ENCODE results near the gene INF2.
"Not testable (repeated sequence)": the region's sequence is repeated elsewhere in the genome, so short reads cannot be mapped to it uniquely, and the experiment has no call there.

The INF2 gene

DNA sequence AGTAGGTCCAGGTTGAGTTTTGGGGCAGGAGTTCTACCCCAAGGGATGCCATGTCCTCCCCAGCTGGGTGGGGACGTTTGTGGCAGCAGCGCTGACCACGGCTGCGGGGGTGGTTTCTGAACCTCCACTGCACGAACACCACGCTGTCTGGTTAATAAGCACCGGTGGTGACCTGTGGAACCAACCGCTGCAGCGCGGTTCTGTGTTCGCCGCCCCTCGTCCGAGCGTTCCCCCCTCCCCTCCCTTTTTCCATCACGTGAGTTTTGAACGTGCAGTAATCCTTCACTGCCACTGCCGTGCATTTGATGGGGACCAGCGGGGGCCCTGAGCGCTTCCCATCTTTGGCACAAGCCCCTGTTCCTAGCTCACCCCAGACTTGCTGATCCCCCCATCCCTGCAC lies 28.2 kb downstream of the INF2 start:
- DNase-seq (ENCODE audit: extremely low read depth in 1 of 2, low read depth in 1 of 2) = no peak

DNA sequence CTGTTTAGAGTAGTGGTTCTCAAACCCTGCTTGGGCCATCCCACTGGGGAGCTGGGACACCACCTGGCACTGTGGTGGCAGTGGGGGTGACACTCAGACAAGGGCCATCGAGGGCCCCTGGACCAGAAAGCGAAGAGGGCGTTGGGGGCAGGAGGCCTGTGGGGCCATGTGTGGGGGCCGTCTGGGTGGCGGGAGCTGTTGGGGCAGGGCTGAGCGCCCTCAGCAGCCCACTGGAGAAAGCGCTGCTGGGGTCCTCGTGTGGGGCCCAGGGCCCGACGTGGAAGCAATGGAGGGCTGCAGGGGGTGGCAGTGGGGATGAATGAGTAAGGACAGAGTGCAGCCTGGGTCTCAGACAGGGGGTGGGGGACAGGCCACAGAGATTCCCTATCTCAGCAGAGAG lies 28.7 kb downstream of the INF2 start:
- DNase-seq (ENCODE audit: extremely low read depth in 1 of 2, low read depth in 1 of 2) = no peak

DNA sequence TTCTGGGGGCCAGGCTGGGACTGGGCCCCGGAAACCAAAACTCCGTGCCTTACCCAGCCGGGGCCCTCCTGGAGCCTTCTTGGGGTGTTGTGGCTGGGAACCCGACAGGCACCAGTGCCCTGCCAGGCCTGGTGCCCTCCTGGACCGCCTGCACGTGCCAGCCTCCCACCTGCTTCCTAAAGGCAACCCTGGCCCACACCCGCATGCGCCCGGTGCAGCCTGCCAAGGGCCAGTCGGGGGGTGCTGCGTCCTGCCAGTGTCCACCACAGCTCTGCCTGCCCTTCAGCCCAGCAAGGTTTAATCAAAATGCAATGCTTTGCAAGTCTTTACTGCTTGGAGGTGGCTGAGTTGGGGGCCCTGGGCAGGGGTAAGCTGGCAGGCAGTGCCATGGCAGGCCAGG lies 29.5 kb downstream of the INF2 start:
- DNase-seq (ENCODE audit: extremely low read depth in 1 of 2, low read depth in 1 of 2) = no peak

DNA sequence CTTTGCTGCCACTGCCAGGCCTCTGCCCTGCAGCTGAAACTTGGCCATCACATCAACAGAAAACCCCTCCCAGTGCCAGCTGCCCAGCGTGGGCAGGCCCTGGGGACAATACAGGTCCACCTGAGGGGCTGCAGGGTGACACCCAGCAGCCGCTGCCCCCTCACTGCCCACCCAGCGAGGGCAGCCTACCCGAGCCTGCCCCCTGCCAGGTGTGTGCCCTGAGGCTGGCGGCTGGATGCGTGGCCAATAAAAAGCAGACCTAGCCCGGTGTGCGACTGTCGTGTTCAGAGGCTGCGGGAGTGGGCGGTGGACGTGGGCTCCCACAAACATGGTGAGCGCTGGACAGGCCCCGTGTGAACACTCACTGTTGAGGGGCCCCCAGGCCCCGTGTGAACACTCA lies 29.9 kb downstream of the INF2 start:
- DNase-seq (ENCODE audit: extremely low read depth in 1 of 2, low read depth in 1 of 2) = no peak

DNA sequence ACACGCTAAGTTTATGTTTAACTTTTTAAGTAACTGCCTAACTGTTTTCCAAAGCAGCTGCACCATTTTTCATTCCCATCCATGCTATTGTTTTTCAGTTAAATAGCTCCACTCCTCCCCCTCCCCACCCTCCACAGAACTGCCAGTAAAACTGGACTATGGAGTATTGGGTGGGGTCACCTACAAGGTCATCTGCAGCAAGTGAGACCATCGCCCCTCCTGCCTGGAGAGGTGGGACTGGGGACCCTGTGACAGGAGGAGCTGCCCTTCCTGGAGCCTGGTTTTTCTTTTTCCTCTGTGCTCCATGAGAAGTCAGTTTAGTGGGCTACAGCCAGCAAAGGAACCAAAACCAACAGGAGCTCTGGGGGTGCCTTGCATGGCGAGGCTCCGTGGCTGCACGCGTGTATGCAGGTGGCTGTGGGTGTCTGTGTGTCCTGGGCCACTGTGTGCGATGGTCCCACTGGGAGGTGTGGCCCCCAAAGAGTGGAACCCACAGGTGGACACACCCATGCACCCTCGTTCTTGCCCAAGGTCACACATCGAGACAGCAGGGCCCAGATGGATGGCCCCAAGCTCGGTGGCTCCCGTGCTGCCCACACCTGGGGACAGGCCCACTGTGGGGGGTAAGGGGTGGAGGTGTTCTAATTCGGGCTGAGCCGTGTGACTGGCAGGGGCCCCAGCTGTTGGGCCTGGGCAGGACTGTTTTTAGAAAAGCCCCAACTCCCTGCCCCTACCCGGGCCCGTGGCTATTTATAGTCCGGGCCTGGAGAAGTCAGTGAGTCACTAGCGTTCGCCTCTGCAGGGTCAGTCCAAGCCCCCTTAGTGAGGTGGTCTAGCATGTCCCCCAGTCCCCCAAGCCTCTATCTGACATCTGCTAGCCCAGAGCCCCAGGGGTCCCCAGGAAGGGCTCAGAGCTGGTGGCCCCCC lies 32.4 kb downstream of the INF2 start:
- DNase-seq (ENCODE audit: extremely low read depth in 1 of 2, low read depth in 1 of 2) = no peak

DNA sequence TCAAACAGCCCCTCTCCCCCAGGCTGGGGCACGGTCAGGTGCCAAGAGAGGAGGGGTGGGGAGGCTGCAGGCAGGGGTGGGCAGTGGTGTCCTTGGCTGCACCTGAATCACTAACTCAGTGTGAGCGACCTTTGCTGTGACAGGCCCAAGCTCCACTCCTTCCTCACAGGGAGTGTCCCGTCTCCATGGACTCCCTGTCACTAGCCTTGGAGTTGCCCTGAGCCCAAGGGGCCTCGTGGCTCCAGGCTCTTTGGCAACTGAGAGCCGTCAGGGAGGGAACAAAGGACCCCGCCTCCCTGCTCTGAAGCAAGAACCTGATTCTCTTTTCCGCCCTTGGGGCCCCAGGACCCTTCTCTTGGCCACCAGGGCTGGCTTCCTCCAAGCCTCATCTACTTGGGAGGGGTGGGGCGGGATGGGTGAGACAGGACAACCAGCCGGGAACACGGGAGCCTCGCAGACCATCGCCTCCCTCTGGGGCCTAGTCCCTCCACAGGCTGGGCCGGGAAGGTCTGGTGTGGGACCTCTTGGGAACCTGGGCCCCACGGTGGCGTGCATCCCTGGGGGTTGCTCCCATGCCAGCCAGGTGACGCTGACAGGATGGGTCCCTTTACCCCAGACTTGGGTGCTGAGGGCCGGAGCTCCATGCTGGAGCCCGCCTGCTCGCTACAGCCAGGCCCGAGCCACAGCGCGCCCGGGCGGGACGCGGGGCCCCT lies 33.7 kb downstream of the INF2 start:
- no peak for DNase-seq (ENCODE audit: extremely low read depth in 1 of 2, low read depth in 1 of 2)

DNA sequence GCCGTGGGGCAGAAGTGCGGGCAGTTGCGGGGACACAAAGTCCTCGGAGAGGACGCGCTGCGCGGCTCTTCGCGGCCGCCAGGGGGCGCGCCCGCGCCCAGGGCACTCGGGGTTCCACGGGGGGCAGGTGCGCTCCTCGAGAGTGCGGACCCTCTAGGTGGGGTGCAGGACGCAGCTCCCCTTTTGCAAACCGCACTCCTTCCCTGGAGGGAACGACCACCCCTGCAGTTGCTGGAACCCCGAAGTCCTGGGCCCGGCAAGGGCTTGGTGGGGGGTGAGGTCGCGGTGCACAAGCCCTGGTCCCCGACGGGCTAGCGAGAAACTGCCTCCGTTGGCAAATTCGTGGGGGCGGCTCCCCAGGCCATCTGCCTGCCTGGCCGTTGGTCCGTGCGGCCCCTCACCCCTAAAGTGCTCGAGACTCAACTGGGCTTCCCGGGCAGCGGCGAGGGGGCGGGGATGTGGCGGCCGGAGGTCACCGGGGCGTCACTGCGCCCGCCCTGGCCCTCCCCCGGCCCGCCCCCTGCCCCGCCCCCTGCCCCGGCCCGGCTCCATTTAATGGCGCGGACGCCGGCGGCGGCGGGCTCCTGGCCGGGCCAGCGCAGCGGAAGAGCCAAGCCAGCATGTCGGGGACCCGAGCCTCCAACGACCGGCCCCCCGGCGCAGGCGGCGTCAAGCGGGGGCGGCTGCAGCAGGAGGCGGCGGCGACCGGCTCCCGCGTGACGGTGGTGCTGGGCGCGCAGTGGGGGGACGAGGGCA lies 34.4 kb downstream of the INF2 start, which contains the start of gene ADSS1:
Gene ADSS1 (plus strand): TSS at position 579 of the 756 bp plus-strand sequence. CDS start 42 bp downstream, at position 621.
- DNase-seq (ENCODE audit: extremely low read depth in 1 of 2, low read depth in 1 of 2) = peak; percentile 21 to 27

DNA sequence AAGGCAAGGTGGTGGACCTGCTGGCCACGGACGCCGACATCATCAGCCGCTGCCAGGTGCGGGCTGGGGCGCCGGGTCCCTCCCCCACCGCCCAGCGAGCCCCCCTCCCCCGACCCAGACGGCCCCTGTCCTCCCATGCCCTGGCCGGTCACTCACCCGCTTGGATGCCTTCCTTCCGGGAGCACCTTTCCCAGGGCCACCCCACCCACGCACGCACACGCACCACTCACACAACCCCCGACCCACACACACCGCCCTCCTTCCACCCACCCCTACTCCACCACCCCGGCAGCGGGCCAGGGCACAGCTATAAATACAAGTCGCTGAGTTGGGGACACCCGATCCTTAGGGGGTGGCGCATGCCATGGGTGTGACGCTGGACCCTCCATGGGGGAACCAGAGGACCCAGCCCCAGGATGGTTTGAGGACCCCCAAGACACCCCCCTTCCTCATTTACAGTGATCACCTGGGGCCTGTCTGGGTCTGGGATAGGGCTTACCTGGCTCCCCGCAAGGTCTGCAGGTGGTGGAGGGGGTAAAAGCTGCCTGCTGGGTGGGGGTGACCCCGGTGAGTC lies 35.1 kb downstream of the INF2 start:
- no peak for DNase-seq (ENCODE audit: extremely low read depth in 1 of 2, low read depth in 1 of 2)

DNA sequence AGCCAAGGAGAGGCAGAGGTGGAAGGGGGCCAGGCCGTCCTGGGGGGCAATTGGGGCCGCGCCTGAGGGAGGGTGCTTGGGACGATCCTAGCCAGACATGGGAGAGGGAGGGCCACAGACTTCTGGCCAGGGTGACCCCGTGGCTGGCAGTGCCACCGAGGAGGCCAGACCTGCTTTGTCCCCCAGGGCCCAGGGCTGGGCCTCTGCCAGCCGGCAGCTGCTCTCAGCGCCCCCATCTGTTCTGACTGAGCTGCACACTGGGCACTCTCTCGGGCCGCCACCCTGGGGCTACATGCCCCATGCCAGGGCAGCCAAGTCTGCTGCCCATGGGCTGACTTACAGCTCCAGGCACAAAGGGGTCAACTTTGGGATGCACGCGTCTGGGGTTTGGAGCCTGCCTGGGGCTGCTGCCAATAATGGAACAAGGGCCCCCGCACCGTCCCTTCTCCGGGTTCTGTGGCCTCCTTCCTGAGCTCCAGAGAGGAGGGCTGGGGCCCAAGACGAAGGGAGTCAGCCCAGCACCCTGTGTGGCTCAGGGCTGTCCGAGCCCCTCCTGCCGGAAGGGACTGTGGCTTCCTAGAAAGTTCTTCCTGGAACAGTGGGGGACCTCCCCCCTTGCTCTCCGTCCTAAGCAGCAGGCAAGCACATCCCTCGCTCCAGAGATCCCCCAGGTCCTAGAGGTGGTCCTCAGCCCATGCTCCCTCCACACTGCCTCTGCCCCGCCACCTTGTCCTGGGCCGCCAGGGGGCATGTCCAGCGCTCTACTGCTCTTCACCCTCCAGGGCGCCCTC lies 35.8 kb downstream of the INF2 start:
- DNase-seq (ENCODE audit: extremely low read depth in 1 of 2, low read depth in 1 of 2) = no peak

DNA sequence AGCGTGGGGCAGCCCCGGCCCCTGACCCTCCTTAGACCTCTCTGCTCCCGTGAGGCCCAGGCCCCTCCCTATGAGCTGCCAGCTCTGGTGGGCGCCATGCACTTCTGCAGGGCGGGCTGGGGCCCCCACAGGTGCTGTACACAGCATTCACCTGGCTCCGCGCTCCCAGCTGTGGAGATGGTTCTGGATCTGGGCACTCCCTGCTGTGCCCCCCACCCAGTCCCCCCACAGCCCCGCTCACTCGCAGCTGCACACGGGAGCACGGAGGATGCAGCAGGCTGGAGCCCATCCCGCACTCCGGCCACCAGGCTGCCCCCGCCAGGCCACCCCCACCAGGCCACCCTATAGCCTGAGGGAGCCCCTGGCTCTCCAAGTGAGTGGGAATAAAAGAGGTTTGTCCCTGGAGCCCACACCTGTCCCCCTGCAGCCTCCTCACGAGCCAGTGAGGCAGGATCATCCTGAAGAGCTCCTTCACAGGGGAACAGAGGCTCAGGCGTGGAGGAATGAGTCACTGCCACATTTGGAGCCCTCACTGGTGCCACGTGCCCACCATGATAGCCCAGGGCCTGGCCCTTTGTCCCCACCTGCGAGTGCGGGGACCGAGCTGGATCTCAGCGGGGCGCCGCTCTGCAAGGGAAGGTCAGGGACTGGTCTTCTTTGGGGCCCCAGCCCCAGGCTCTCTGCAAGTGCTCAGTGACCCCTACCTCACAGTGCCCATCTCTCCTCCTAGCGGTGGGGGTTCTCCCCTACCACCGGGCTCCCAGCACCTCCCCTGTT lies 36.5 kb downstream of the INF2 start:
- DNase-seq (ENCODE audit: extremely low read depth in 1 of 2, low read depth in 1 of 2) = no peak

DNA sequence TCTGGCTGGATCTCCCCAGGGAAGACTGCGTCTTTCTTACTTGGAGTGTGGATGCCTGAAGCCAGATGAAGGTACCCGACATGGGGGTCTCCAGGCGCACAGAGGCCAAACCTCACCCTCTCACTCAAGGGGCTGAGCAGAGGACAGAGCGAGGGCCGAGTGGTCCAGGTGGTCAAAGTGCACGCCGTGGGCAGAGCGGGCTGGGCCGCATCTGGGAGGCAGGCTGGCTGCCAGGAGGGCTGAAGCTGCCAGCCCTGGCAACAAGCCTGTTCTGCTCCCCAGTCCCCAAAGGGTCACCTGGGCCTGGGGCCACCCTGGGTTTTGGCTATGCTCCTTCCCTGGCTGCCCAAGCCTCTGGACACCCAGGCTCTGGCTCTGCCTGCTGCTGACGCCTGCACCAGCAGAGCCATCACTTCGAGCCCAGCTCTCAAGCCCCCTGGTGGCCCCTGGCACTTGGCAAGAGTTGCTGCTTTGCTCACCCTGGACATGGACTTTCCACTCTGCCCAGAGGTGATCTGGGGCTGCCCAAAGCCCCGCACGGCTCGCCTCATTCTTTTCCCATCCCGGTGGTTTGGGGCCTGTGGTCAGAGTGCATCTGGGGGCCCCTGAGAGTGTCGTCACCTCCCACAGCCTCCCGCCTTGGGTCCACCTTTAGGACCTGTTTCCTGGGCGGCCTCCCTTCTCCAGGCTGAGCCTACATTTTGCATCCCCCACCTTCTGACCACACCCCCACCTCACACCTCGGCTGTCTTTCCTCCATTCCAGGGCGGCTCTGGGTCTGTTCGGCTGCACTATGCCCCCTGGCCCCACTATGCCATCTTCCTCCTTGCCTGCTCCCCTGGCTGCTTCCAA lies 37.4 kb downstream of the INF2 start:
- no peak for DNase-seq (ENCODE audit: extremely low read depth in 1 of 2, low read depth in 1 of 2)

DNA sequence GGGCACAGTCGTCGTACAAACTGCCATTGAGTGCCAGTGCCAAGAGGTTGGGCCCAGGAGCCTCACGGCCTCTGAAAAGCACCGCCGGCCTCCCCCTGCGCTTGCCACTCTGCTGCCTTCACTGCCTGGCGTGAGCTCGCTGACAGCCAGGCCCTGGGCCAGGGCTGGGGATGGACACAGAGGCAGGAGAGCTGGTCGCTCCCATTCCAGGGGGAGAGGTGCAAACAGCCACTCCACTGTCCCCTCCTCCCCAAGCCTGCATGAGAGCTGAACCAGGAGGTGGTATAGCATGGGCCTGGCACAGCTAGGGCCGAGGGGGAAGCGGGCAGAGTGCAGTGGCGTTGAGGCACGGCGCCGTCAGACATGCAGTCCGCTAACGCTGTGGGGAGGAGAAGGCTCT lies 39.2 kb downstream of the INF2 start:
- no peak for DNase-seq (ENCODE audit: extremely low read depth in 1 of 2, low read depth in 1 of 2)

DNA sequence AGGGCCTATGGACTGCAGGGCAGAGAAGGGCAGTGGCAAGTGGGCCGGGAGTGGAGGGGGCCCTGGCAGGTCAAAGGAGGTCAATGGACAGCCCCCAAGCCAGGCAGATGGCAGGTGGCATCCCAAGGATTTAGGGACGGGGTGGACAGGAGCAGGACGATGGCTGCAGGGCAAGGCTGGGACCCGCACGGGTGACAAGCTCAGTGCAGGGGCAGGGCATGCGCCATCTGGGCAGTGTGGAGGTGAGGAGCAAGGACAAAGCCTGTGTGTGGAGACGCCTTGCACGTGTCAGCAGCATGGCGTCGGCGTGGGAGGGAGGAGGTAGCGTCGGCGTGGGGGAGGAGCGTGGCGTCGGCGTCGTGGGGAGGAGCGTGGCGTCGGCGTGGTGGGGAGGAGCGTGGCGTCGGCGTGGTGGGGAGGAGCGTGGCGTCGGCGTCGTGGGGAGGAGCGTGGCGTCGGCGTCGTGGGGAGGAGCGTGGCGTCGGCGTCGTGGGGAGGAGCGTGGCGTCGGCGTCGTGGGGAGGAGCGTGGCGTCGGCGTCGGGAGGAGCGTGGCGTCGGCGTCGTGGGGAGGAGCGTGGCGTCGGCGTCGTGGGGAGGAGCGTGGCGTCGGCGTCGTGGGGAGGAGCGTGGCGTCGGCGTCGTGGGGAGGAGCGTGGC lies 39.9 kb downstream of the INF2 start:
- not testable (repeated sequence) for DNase-seq (ENCODE audit: extremely low read depth in 1 of 2, low read depth in 1 of 2)

DNA sequence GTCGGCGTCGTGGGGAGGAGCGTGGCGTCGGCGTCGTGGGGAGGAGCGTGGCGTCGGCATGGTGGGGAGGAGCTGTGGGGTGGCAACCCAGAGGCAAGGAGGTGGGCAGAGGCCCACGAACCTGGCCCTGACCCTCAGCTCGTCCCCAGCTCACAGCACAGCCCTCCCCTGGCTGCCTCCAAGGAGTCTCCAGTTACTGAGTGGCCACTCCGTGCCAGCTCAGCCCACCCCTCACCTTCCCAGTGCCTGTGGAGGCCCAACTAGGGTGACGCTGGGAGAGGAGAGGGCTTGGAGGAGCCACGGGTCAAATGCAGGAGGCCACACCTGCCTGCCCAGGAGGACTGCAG lies 40.4 kb downstream of the INF2 start:
- DNase-seq (ENCODE audit: extremely low read depth in 1 of 2, low read depth in 1 of 2) = no peak

DNA sequence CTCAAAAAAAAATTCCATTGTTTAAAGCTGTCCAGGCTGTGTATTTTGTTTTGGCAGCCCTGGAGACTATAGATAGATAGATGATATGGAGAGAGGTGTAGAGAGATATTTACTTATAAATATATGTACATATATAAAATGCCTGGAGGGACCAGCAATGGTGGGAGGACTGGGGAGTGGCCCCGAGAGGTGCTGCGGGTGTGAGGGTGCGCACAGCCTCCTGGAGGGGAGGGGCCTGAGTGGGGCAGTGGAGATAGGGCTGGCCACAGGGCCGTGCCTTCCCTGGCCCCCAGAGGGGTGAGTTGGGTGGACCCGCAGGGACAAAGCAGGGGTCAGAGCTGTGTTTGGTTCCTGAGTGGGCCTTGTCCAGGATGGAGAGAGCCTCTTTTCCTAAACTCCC lies 41.1 kb downstream of the INF2 start:
- no peak for DNase-seq (ENCODE audit: extremely low read depth in 1 of 2, low read depth in 1 of 2)

DNA sequence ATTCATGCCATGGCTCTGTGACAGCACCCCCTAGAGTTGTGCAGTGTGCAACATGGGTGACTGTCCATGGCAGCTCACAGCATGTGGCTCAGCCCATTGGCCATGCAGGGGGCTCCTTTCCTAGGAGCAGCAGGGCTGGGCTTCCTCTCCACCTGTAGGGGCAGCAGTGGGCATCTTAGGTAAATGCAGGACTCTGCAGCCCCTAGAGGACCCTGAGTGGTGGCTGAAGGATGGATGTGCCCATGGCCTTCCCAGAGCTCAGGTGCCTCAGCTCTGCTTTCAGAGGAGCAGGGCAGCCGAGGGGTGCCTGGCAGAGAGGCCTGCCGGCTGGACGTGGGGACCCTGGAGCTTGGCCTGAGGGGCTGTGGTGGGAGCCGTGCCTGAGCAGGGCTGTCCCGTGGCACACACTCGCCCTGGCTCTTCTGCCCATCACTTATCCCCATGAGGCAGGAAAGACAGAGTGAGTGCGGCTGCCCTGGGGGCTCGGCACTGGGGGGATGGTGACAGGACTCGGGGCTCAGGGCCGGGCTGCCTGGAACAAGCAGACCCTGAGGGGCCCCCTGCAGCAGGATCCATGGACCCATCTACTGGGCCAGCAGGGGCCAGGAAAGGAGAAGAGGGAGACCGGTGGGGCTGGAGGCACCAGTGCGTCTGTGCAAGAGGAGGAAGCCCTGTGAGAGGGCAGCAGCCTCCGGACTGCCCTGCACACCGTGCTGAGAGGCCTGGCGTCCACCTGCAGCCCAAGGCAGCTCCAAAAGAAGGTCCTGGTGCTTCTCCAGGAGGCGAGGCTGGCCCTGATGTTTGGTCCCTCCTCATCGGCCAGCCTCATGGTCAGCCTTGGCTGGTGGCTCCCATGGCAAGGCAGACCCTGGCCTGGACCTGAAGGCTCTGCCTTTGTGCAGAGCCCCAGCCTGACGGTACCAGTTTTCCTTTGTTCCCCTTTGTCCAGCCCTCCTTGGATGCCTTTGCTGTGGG lies 42.2 kb downstream of the INF2 start:
- no peak for DNase-seq (ENCODE audit: extremely low read depth in 1 of 2, low read depth in 1 of 2)

DNA sequence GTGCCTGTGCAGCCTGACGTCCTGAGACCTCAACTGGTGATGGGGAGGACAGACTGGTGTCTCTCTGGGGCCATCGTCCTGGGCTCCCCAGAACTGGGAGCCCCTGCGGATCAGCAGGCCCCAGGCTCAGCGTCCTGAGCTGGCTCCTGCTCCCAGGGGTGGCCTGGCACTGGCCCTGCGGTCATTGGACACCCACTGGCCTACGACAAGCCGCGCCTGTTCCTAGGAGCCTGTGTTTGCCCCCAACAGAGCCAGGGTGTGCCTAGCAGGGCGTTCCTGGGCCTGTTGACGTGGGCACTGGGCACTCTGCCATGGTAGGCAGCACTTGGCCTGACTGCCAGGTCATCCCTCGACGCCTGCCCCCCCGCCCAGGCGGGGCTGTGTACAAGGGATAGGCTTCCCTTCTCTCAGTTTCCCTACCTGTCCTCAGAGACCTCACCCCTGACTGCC lies 43.0 kb downstream of the INF2 start:
- no peak for DNase-seq (ENCODE audit: extremely low read depth in 1 of 2, low read depth in 1 of 2)

Measured in stimulated activated CD8-positive, alpha-beta memory T cell treated with anti-CD3 and anti-CD28 coated beads, Interleukin-7, amount 100 ng/mL, for 48 hours (primary cell).